GM18907 (cell line): ENCODE measurements around the gene PLS3.

Source experiments
- ATAC-seq: cut with Tn5 transposase; IDR thresholded peaks from one replicate; pipeline ENCODE4 v1.9.1; 2021; ENCODE audit warnings: mild to moderate bottlenecking, moderate library complexity; ENCODE audit not compliant: unreplicated experiment

PLS3 gene

GRCh38 chrX:115565888-115566287, 4.9 kb downstream of the PLS3 start:
- no peak for ATAC-seq

GRCh38 chrX:115571712-115572111, 10.7 kb downstream of the PLS3 start:
- ATAC-seq, result no peak

GRCh38 chrX:115573185-115573584, 12.2 kb downstream of the PLS3 start:
- no peak for ATAC-seq

- no peak for ATAC-seq
Measured at GRCh38 chrX:115576676-115577075, 15.7 kb downstream of the PLS3 start.

GRCh38 chrX:115579327-115579726, 18.4 kb downstream of the PLS3 start:
- ATAC-seq, result no peak

- no peak for ATAC-seq
Measured at GRCh38 chrX:115579786-115580294, 18.9 kb downstream of the PLS3 start.

GRCh38 chrX:115581759-115582615, 21.0 kb downstream of the PLS3 start:
- no peak for ATAC-seq

- ATAC-seq, result no peak
Measured at GRCh38 chrX:115582616-115583495, 21.9 kb downstream of the PLS3 start.

GRCh38 chrX:115583496-115584004, 22.6 kb downstream of the PLS3 start:
- no peak for ATAC-seq

- peak; percentile 53 for ATAC-seq
Measured at GRCh38 chrX:115584696-115585095, 23.7 kb downstream of the PLS3 start.

- ATAC-seq, result no peak
Measured at GRCh38 chrX:115588179-115588578, 27.2 kb downstream of the PLS3 start.

GRCh38 chrX:115589419-115589818, 28.4 kb downstream of the PLS3 start:
- no peak for ATAC-seq

- no peak for ATAC-seq
Measured at GRCh38 chrX:115591420-115591819, 30.4 kb downstream of the PLS3 start.

- no peak for ATAC-seq
Measured at GRCh38 chrX:115591856-115592842, 31.2 kb downstream of the PLS3 start.

- no peak for ATAC-seq
Measured at GRCh38 chrX:115592997-115593734, 32.2 kb downstream of the PLS3 start.

GRCh38 chrX:115595049-115595448, 34.1 kb downstream of the PLS3 start:
- ATAC-seq, result no peak

GRCh38 chrX:115598556-115598955, 37.6 kb downstream of the PLS3 start:
- no peak for ATAC-seq

- ATAC-seq, result no peak
Measured at GRCh38 chrX:115602308-115602707, 41.3 kb downstream of the PLS3 start.

- ATAC-seq, result no peak
Measured at GRCh38 chrX:115602729-115603389, 41.9 kb downstream of the PLS3 start.
